ENCODE results near the gene NME4.
"Not testable (repeated sequence)": the region's sequence is repeated elsewhere in the genome, so short reads cannot be mapped to it uniquely, and the experiment has no call there.

Gene NME4

DNA sequence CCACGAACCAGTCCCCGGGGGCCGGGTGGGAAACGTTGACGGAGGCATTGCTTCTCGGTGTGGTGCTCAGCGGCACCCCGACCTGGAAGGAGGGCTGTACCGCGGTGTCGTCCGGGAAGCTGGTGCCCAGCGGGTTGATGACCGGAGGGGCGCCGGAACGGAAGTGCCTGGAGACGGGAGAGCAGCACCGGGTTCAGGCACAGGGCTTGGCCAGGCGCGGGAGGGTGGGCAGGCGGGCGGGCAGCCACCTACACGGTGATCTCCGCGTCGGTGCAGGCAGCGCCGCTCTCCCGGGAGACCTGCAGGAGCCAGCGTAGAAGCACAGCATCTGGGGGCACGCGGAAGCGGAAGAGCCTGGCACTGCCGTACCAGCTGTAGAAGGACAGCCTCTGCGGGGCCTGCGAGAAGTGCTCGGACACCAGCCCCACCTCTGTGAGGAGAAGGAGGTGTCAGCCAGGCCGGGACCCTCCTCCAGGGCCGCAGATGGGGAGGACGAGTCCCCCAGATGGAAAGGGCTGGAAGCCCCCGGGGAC lies 19.5 kb upstream of the NME4 start:
- DNase-seq (ENCODE audit: low spot score): no peak

DNA sequence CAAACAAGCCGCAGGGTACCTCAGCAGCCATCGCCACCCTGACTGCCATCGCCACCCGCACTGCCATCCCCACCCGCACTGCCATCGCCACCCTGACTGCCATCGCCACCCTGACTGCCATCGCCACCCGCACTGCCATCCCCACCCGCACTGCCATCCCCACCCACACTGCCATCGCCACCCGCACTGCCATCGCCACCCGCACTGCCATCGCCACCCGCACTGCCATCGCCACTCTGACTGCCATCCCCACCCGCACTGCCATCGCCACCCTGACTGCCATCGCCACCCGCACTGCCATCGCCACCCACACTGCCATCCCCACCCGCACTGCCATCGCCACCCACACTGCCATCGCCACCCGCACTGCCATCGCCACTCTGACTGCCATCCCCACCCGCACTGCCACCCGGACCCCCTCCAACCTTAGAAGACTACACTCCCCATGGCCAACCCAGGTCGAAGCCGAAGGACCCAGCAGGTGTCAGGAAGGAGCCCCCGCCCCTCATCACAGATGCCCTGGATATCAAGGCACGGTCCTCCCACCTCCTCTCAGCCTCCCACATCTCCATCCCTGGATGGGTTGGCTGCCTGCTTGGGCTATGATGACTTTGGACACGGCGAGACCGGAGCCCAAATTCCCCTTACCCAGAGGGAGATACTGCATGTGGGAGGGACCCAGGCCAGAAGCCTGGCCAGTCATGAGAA lies 18.7 kb upstream of the NME4 start:
- not testable (repeated sequence) for DNase-seq (ENCODE audit: low spot score)

DNA sequence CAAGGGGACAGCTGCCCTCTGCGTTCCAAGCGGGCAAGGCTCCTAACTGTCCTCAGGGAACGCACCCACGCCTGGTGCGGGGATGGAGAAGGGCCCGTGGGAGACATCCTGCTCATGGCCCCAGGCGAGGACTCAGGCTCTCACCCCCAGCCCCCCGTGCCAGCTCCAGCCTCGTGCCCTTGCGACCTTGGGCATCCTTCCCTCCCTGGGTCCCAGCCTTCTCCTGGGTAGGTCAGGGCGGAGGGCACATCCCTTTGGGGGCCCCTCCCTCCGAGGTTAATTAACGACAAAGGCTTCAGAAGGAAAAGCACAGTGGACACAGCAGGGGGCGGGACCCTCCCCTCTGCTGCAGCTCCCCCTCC lies 18.2 kb upstream of the NME4 start:
- DNase-seq (ENCODE audit: low spot score): no peak

DNA sequence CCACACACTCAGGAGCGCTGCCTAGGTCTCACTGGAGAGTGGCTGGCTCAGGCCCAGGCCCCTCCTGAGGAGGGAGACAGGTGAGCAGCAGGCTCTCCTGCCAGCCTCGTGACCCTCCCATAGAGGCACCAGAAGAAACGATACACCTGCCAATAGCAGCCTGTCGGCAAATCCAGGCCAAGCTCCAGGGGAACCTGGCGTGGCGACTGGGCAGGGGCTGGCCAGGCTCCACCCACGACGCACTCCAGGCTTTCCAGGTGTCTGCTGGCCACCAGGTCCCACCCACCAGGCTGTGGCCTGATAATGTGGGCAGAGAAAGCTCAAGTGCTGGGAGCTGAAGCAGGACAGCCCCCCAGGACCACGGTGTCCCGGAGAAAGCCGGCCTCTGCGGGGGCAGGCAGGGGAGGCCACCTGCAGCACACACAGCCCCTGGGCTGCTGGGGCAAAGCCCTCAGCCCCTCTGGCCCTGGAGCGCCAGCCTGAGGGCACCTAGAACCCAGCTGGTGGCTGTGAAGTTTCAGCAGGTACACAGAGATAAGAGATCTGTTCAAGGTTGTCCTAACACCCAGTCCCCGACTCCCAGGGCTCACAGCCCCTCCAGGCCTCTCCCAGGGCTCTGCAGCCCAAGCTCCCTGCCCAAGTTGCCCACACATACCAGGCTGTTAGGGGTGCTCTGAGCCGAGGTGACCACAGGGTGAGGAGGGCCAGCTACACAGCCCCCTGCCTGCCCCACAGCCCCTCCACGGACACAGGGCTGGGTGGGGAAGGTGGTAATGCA lies 17.6 kb upstream of the NME4 start:
- no peak for DNase-seq (ENCODE audit: low spot score)

DNA sequence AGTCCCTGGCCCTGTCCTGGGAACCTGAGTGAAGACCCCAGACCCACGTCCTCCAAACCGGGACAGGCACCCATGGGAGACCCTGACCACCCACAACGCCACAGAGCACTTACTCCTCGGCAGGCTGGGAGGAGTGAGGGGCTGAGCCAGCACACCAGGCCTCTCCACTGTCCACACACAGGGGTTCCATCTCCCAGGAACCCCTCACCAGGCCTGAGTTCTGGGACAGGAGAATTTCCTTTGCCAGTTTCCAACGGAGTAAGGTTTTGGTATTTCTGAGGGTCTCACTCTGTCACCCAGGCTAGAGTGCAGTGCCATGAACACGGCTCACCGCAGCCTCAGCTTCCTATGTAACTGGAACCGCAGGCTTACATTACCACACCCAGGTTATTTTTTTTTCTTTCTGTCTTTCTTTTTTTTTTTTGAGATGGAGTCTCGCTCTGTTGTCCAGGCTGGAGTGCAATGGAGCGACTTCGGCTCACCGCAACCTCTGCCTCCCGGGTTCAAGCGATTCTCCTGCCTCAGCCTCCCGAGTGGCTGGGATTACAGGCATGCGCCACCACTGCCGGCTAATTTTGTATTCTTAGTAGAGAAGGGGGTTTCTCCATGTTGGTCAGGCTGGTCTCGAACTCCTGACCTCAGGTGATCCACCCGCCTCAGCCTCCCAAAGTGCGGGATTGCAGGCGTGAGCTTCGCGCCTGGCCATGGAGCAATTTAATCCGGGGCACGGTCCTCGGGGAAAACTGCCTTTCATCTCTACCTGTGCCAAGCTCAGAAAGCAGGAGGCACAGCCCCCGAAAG lies 16.8 kb upstream of the NME4 start:
- no peak for DNase-seq (ENCODE audit: low spot score)

DNA sequence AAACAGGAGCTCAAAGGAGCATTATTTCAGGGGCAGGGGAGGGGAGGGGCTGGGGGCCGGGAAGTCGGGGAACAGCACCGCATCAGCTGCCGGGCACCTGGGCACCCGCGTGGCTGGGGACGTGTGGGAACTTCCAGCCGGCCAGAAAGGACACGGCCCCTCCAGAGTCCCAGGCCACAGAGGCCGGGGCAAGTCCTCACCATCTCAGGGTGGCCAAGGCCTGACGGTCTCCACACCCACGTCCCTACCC lies 16.3 kb upstream of the NME4 start:
- no peak for DNase-seq (ENCODE audit: low spot score)

DNA sequence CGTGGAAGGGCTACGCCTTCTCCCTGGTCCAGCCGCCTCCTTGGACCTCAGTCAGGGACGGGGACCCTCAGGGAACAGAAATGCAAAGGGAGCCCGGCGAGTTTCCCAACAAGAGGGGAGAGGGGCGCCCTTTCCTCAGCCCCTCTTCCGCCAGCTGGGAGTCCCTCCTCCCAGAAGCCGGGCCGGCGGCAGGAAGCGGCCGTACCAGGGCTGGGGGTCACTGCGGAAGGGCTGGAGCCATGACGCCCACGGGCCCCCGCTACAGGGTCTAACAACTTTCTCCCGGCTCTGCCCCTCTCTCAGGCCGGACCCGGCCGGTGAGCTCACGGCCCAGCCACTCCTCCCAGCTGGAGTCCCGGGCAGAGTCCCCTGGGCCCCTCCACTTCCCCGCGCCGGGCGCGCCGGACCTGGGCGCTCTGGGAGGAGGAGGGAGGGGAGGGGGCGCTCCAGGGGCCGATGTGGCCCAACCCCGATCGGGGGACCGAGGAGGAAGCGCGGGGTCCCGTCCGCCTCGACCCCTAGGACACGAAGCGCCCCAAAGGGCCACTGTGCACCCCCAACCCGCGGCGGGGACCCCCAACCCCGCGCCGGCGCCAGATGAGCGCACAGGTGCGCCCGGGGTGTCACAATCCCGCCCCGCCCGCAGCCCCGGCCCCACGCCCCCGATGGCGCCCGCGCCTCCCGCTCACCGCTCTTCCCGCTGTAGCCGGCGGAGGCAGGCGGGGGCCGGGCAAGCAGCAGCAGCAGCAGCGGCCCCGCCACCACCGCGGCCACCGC lies 15.8 kb upstream of the NME4 start:
- no peak for DNase-seq (ENCODE audit: low spot score)

DNA sequence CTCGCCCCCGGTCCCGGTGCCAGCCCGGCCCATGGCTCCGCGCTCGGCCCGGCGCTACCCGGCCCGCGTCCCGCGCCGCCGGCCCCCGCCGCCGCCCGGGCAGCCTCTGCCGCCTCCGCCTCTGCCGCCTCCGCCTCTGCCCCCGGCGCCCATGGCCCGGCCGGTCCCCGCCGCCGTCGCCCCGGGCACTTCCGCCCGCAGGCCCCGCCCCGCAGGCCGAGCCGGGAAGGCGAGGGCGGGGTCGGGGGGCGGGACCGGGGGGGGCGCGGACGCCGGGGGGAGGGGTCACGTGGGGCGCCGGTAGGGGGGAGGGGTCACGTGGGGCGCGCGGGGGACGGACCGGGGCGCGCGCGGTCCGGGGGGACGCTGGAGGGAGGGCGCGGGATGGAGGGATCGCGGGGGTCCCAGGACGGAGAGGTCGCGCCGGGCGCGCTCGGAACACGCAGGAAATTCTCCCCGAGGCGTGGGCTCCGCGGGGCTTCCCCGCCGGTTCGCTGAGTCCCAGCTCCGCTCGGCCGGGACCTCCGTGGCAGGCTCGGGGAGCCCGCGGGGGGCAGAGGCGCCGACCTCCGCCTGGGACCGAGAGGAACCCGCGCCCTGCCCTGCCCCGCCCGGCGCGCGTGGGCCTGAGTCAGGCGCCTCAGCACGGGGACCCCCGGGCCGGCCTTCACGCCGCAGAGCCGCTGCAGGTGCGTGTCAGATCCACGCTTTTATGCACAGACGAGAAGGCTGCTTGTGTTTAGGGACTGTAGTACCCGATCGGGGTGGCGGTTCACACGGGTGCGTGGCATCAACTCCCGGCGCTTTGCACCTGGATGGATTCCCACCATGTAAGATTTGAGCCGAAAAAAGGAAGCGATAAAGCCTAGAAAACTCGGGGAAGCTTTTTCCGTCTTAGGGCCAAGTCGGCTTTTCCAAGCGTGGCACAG lies 14.9 kb upstream of the NME4 start, which contains the start of gene PGAP6:
Gene PGAP6 (minus strand): TSS at position 190 of the 929 bp plus-strand sequence. CDS start 157 bp downstream, at position 33.
- no peak for DNase-seq (ENCODE audit: low spot score)

DNA sequence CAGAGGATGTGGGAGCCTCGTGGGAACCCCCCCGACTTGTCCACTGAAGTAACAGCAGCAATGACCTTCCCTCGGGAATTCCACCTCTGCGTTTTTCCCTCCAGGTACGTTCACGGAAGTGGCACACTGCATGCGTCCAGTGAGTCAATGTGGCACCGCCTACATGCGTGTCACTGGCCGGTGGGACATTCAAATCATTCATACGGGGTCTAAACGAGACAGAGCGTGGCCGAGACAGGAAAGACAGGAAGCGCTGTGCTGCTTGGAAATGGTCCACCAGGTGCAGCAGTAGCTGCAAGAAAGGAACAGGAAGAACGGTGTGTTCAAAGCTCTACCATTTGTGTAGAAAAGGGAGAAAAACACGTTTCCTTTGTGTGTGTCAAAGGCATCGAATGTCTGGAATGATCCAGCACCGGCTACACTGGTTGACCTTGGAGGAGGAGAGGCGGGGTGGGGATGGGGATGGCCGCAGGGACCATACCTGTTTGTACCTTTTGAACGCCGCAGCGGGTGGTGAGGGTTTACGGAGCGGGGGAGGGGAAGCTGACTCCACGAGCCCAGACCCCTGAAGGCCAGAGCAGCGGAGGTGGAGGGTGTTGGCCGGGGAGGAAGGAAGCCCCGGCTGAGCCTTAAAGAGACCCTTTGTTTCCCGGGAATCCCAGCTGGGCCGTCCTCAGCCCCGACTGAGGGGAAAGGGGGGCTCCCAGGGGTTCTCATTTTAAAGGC lies 13.5 kb upstream of the NME4 start:
- DNase-seq (ENCODE audit: low spot score): no peak

DNA sequence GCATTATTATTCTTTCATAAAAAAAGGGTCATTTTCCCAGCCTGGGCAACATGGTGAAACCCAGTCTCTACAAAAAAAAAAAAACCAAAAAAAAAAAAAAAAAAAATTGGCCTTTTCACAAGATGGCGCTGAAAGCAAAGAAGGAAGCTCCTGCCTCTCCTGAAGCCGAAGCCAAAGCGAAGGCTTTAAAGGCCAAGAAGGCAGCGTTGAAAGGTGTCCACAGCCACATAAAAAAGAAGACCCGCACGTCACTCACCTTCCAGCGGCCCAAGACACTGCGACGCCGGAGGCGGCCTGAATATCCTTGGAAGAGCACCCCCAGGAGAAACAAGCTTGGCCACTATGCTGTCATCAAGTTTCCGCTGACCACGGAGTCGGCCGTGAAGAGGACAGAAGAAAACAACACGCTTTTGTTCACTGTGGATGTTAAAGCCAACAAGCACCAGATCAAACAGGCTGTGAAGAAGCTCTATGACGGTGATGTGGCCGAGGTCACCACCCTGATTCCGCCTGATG lies 10.3 kb upstream of the NME4 start:
- DNase-seq (ENCODE audit: low spot score): no peak

DNA sequence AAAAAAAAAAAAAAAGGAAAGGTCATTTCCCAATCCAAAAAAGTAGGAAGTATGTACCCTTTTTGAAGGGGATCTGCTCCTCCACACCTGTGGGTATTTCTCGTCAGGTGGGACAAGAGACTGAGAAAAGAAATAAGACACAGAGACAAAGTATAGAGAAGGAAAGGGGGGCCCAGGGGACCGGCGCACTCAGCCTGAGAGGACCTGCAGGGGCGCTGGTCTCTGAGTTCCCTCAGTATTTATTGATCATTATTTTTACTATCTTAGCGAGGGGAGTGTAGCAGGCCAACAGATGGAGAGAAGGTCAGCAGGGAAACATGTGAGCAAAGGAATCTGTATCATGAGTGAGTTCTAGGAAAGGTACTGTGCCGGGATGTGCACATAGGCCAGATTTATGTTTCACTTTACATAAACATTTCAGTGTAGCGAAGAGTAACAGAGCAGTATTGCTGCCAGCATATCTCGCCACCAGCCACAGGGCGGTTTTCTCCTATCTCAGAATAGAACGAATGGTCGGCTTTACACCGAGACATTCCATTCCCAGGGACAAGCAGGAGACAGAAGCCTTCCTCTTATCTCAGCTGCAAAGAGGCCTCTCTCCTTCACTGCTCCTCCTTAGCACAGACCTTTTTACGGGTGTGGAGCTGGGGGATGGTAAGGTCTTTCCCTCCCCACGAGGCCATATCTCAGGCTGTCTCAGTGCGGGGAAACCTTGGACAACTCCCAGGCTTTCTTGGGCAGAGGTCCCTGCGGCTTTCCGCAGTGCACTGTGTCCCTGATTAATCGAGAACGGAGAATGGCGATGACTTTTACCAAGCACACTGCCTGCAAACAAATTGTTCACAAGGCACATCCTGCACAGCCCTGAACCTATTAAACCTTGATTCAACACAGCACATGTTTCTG lies 9.0 kb upstream of the NME4 start:
- DNase-seq (ENCODE audit: low spot score): not testable (repeated sequence)

DNA sequence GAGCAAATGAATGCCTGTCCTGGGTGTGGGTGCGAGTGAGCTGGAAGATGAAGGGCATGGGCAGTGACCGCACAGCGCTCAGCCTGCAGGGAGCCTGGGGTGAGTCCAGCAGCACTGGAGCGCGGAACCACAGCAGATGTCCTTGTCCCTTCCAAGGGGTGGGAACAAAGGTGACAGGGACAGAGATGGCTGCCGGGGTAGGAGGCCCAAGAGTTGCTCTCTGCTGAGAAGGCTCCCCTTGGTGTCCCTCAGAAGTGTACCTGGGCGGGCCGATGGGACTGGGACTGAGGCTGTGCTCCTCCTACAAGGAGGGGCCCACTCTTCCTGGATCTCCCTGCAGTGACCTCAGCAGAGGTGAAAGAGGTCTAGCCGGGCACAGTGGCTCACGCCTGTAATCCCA lies 7.6 kb upstream of the NME4 start:
- DNase-seq (ENCODE audit: low spot score): no peak

DNA sequence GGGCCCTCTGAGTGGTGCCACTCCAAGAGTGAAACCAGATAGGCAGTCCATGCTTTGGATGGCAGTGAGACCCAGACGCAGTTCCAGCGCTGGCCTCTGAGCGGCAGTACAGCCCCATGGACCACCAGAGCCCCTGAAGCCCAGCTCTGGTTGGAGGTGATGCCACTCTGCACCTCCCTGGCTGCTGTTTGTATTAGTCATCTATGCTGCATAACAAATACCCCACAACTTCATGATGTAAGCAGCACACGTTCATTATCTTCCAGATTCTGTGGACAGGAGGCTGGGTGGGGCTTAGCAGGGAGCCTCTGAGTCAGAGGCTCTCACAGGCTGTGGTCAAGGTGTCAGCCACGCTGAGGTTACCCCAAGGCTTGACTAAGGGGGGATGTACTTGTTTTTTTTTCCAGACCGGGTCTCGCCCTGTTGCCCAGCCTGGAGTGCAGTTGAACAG lies 5.1 kb upstream of the NME4 start:
- DNase-seq (ENCODE audit: low spot score): peak; percentile 70

DNA sequence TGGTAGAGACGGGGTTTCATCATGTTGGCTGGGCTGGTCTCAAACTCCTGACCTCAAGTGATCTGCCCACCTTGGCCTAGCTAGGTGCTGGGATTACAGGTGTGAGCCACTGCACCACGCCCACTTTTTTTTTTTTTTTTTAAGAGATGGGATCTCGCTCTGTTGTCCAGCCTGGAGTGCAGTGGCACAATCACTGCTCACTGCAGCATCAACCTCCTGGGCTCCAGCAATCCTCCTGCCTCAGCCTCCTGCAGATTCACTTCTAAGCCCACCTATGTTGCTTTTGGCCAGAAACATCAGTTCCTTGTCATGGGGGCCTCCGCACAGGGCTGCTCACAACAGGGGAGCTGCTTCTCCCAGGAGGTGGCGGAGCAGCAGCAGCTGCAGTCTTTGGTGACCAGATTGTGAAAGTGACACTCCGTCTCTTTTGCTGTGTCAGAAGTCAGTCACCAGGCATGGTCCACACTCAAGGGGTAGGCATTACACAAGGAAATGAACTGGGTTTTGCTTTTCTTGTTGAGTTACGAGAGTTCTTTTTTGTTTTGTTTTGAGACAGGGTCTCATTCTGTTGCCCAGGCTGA lies 4.5 kb upstream of the NME4 start:
- no peak for DNase-seq (ENCODE audit: low spot score)

DNA sequence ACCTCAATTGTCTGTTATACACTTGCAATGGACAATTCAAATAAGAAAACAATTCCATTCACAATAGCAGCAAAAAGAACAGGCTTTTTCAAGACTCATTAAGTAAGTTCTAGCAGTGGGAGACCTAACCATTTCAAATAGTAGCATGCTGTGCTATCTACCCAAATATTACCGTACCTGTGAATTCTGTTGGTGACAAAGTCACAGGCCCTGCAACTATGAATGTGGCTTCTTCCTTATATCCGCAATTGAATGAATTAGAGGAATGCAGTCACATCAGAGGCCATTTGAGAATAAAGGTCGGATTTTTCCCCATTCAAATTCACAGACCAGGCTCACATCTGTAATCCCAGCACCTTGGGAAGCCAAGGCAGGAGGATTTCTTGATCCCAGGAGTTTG lies 800 bp upstream of the NME4 start:
- no peak for DNase-seq (ENCODE audit: low spot score)

DNA sequence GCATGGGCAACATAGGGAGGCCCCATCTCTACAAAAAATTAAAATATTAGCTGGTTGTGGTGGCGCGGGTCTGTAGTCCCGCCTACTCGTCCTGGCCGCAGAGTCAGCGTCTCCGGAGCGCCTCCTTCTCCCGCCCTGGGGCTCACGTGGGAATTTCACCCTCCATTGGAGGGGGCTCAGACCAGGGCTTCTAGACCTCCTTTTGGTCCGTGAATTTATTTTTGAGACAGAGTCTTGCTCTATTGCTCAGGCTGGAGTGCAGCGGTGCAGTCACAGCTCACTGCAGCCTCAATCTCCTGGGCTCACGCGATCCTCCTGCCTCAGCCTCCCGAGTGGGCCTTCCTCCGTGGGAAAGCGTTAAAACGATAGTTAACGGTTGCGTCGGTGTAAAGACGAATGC lies 394 bp upstream of the NME4 start:
- DNase-seq (ENCODE audit: low spot score): no peak

DNA sequence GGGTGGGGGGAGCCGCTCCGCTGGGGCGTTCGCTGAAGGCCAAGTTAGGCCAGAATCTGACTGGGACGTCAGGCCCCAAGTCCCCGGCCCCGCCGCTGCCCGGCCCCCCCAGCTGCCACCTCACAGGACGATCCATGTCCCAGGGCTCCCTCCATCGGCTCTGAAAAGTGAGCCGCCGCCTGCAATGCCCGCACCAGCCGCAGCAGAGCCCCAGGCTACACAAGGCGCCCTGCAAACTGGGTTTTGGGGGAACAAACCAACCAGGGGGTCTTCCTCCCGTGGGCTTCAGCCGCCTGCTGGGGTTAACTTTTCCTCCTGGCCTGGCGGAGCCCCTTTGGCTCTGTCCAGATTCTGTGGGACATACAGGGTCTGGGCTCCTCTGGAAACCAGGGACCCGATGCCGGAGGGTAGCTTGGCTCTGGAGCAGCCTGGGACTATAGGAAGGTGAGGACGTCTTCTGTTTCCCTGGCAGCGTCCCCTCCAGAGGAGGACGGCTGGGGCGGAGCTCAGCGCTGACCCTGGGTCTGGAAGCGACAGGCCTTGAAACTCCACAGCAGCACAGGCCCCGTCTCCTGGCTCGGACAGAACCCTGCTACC lies 835 bp downstream of the NME4 start:
- no peak for DNase-seq (ENCODE audit: low spot score)
